Neural crest cell (in vitro differentiated cells): ENCODE data around the gene UTS2R. TPM values are rescaled to one million over a fixed set of nuclear protein-coding genes. Genes with fewer than 3 reads are reported as not detected.
"Not testable (repeated sequence)": the region's sequence is repeated elsewhere in the genome, so short reads cannot be mapped to it uniquely, and the experiment has no call there.

ENCODE experiments used
- DNase-seq: peaks from one replicate; pipeline ENCODE4 v3.0.0; 2021; ENCODE audit warnings: low read depth, mixed read lengths, low spot score
- H3K27ac Mint-ChIP-seq: one replicate; pipeline ENCODE4 v1.8.0; 2021; ENCODE audit warnings: mild to moderate bottlenecking, mixed read lengths; ENCODE audit not compliant: unreplicated experiment
- H3K27me3 Mint-ChIP-seq: 2 replicates; pipeline ENCODE4 v1.8.0; 2021; ENCODE audit warnings: low read depth, mild to moderate bottlenecking, mixed read lengths
- H3K36me3 Mint-ChIP-seq: 2 replicates; pipeline ENCODE4 v1.8.0; 2021; ENCODE audit warnings: low read depth, mild to moderate bottlenecking, mixed read lengths
- H3K4me1 Mint-ChIP-seq: 2 replicates; pipeline ENCODE4 v1.8.0; 2021; ENCODE audit warnings: mixed read lengths
- H3K4me3 Mint-ChIP-seq: one replicate; pipeline ENCODE4 v1.8.0; 2021; ENCODE audit warnings: mild to moderate bottlenecking, mixed read lengths
- H3K9me3 Mint-ChIP-seq: 2 replicates; pipeline ENCODE4 v1.8.0; 2021; ENCODE audit warnings: mixed read lengths
- CTCF ChIP-seq: fragments of 200-600 bp; sonication (generic); conservative IDR thresholded peaks from 2 replicates; pipeline ENCODE4 v1.5.0; 2021; ENCODE audit warnings: antibody characterized with exemption, mild to moderate bottlenecking
- total RNA-seq: library from RNA; stranded (reverse); gene quantifications from 2 replicates; pipeline ENCODE4 v1.2.1, GENCODE V29; 2021

The UTS2R gene
- total RNA-seq, 1 donor from 2014 or later, result not detected

- Mint-ChIP-seq H3K4me3 (no peak overlapping the region), H3K27ac (no peak overlapping the region), H3K27me3 (peaks cover 15% of the 10 kb centered on the region), H3K4me1 (peaks cover 9% of the 10 kb centered on the region), H3K36me3 (no peaks in the 10 kb centered on the region), H3K9me3 (no peaks in the 10 kb centered on the region)
- no peak for TF ChIP-seq CTCF
- DNase-seq, result no peak
These were observed 9.5 kb downstream of the UTS2R start for GRCh38 chr17:82380860-82381702.

- H3K36me3 Mint-ChIP-seq, H3K9me3 Mint-ChIP-seq, H3K4me3 Mint-ChIP-seq, H3K27ac Mint-ChIP-seq, DNase-seq, H3K4me1 Mint-ChIP-seq: not testable (repeated sequence)
- H3K27me3 Mint-ChIP-seq, result peaks cover 15% of the 10 kb centered on the region
These were observed 10.1 kb downstream of the UTS2R start for GRCh38 chr17:82381703-82382009.

- not testable (repeated sequence) for H3K36me3 Mint-ChIP-seq, DNase-seq, H3K4me1 Mint-ChIP-seq, H3K27ac Mint-ChIP-seq, H3K9me3 Mint-ChIP-seq, H3K4me3 Mint-ChIP-seq
- peaks cover 15% of the 10 kb centered on the region for H3K27me3 Mint-ChIP-seq
These were observed 10.8 kb downstream of the UTS2R start for GRCh38 chr17:82382220-82382932.

GRCh38 chr17:82382933-82383255, 11.3 kb downstream of the UTS2R start:
- peaks cover 5% of the 10 kb centered on the region for H3K4me1 Mint-ChIP-seq
- no peak for DNase-seq
- H3K4me3 Mint-ChIP-seq, result no peak overlapping the region
- H3K27ac Mint-ChIP-seq, result no peak overlapping the region
- no peak for TF ChIP-seq CTCF
- H3K27me3 Mint-ChIP-seq, result peaks cover 17% of the 10 kb centered on the region
- H3K36me3 Mint-ChIP-seq, result no peaks in the 10 kb centered on the region
- H3K9me3 Mint-ChIP-seq, result no peaks in the 10 kb centered on the region

GRCh38 chr17:82383411-82383810, 11.8 kb downstream of the UTS2R start:
- no peak overlapping the region for H3K4me3 Mint-ChIP-seq
- no peak for TF ChIP-seq CTCF
- no peak overlapping the region for H3K27ac Mint-ChIP-seq
- no peaks in the 10 kb centered on the region for H3K9me3 Mint-ChIP-seq
- H3K4me1 Mint-ChIP-seq, result peaks cover 5% of the 10 kb centered on the region
- H3K36me3 Mint-ChIP-seq, result no peaks in the 10 kb centered on the region
- DNase-seq, result no peak
- H3K27me3 Mint-ChIP-seq, result peaks cover 17% of the 10 kb centered on the region

- no peaks in the 10 kb centered on the region for H3K9me3 Mint-ChIP-seq
- no peak overlapping the region for H3K4me3 Mint-ChIP-seq
- no peaks in the 10 kb centered on the region for H3K36me3 Mint-ChIP-seq
- H3K27me3 Mint-ChIP-seq, result peaks cover 14% of the 10 kb centered on the region
- no peak overlapping the region for H3K27ac Mint-ChIP-seq
- TF ChIP-seq CTCF, result no peak
- peaks cover 5% of the 10 kb centered on the region for H3K4me1 Mint-ChIP-seq
- no peak for DNase-seq
These were observed 12.6 kb downstream of the UTS2R start for GRCh38 chr17:82384051-82384729.
